DOHH2 (cell line): ENCODE results near the gene MIGA2.

Source experiments
- EZH2phosphoT487 ChIP-seq: fragments of 200-600 bp; sonication (generic); IDR thresholded peaks from 2 replicates; pipeline ENCODE4 v1.6.1; 2017; ENCODE audit warnings: borderline replicate concordance, mild to moderate bottlenecking, antibody characterized with exemption, low read length, moderate library complexity, mixed read lengths
- TF ChIP-seq, protein P1 (sequence below): fragments of 200-600 bp; sonication (generic); IDR thresholded peaks from one replicate; pipeline ENCODE4 v1.5.1; 2014; ENCODE audit warnings: antibody characterized with exemption, mild to moderate bottlenecking, low read depth, low read length; ENCODE audit not compliant: poor library complexity, severe bottlenecking

GRCh38 chr9:129014608-129015007 lies 21.8 kb upstream of the MIGA2 start:
- TF ChIP-seq, protein P1, sequence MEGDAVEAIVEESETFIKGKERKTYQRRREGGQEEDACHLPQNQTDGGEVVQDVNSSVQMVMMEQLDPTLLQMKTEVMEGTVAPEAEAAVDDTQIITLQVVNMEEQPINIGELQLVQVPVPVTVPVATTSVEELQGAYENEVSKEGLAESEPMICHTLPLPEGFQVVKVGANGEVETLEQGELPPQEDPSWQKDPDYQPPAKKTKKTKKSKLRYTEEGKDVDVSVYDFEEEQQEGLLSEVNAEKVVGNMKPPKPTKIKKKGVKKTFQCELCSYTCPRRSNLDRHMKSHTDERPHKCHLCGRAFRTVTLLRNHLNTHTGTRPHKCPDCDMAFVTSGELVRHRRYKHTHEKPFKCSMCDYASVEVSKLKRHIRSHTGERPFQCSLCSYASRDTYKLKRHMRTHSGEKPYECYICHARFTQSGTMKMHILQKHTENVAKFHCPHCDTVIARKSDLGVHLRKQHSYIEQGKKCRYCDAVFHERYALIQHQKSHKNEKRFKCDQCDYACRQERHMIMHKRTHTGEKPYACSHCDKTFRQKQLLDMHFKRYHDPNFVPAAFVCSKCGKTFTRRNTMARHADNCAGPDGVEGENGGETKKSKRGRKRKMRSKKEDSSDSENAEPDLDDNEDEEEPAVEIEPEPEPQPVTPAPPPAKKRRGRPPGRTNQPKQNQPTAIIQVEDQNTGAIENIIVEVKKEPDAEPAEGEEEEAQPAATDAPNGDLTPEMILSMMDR, result no peak
- TF ChIP-seq EZH2phosphoT487, result no peak
